Measurements from ENCODE around the gene TRNAU1AP. TPM values are rescaled to one million over a fixed set of nuclear protein-coding genes. Genes with fewer than 3 reads are reported as not detected.
"Not testable (repeated sequence)": the region's sequence is repeated elsewhere in the genome, so short reads cannot be mapped to it uniquely, and the experiment has no call there.

TRNAU1AP gene
- total RNA-seq, 4 donors from 2014 or later = 5.3 to 19.7 (median 12.0) TPM

DNA sequence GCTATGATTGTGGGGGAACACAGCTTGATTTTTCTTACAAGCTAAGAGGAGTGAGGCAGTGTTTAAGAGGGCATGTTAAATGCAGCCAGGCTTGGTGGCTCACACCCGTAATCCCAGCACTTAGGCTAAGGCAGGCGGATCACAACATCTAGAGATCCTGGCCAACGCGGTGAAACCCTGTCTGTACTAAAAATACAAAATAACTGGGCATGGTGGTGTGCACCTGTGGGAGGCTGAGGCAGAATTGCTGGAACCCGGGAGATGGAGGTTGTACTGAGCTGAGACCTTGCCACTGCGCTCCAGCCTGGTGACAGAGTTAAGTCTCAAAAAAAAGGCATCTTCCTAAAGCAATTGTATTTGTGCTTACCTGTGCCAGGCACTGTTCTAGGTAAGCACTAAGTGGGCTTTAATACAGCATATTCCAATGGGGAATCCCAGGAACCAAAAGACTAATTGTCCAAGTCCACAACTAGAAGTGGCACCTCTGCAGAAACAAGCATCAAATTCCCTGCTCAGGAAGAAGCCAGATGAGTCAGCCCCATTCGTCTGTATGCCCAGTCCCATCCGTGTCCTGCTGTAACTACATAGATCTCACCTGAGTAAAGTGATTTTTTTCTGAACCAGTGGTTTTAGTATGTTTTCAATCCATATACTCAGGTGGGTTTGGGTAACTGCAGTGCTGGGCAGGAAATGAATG is 42.5 kb upstream of the TRNAU1AP start:
- peak overlapping the region; percentile 1 to 93 (median 79) for H3K27ac ChIP-seq
- no peak overlapping the region for H3K4me3 ChIP-seq
- H3K36me3 ChIP-seq = peaks cover 0 to 61% of the 10 kb centered on the region in 2 donors
- ATAC-seq = no peak
- H3K9me3 ChIP-seq = no peaks in the 10 kb centered on the region
- peaks cover 49% of the 10 kb centered on the region in 2 donors for H3K4me1 ChIP-seq
- intact Hi-C loops (cut with DNase I; ENCODE audit: low total_unique reads) = loop anchor here (10.0 kb wide), 1 partner anchor 674 kb away; the partner anchor contains the start of gene SRSF4
- no peaks in the 10 kb centered on the region for H3K27me3 ChIP-seq
- no peak for DNase-seq
- in situ Hi-C loops (cut with MboI; ENCODE audit: low sequenced_read_pairs in 4 of 4) = loop anchor here in 3 of 4 donors (10.0 to 25.0 kb wide), 4 partner anchors 94 to 377 kb away; no protein-coding TSS in a partner anchor
- TF ChIP-seq, protein P1, sequence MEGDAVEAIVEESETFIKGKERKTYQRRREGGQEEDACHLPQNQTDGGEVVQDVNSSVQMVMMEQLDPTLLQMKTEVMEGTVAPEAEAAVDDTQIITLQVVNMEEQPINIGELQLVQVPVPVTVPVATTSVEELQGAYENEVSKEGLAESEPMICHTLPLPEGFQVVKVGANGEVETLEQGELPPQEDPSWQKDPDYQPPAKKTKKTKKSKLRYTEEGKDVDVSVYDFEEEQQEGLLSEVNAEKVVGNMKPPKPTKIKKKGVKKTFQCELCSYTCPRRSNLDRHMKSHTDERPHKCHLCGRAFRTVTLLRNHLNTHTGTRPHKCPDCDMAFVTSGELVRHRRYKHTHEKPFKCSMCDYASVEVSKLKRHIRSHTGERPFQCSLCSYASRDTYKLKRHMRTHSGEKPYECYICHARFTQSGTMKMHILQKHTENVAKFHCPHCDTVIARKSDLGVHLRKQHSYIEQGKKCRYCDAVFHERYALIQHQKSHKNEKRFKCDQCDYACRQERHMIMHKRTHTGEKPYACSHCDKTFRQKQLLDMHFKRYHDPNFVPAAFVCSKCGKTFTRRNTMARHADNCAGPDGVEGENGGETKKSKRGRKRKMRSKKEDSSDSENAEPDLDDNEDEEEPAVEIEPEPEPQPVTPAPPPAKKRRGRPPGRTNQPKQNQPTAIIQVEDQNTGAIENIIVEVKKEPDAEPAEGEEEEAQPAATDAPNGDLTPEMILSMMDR (IDR thresholded peaks at IDR 0.05 in 4 of 5, conservative IDR thresholded peaks at IDR 0.05 in 1 of 5) = no peak
- TF ChIP-seq POLR2A (IDR thresholded peaks at IDR 0.05) = no peak

DNA sequence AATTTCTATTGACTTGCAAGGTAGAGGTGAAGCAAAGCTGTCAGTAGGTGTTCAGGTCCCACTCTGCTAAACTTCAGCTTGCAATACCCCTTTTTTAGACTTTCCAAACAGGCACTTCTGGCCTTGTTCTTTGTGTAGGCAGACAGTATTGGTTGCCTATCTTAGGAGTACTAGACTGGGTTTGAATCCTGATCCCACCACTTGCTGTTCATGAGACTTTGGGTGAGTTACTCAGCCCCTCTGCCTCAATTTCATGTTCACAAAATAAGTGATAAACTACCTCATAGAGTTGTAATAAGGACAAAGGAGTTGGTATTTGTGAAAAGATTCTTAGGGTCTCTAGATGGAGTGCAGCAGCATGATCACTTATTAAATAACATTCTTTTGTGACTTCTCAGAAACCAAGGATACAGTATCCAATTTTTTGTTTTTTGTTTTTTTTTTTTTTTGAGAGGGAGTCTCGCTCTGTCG is 41.9 kb upstream of the TRNAU1AP start:
- Histone ChIP-seq H3K9me3 (no peaks in the 10 kb centered on the region), H3K4me3 (no peak overlapping the region), H3K4me1 (peaks cover 48 to 49% of the 10 kb centered on the region in 2 donors), H3K36me3 (peaks cover 0 to 61% of the 10 kb centered on the region in 2 donors), H3K27me3 (no peaks in the 10 kb centered on the region), H3K27ac (peak overlapping the region in 1 of 4 donors; percentile 93)
- ATAC-seq (no peak), DNase-seq (no peak)
- in situ Hi-C loops (cut with MboI; ENCODE audit: low sequenced_read_pairs in 4 of 4) (loop anchor here in 3 of 4 donors (10.0 to 25.0 kb wide), 4 partner anchors 94 to 376 kb away; no protein-coding TSS in a partner anchor), intact Hi-C loops (cut with DNase I; ENCODE audit: low total_unique reads) (loop anchor here (10.0 kb wide), 1 partner anchor 674 kb away; the partner anchor contains the start of gene SRSF4)
- TF ChIP-seq, protein P1 (IDR thresholded peaks at IDR 0.05 in 4 of 5, conservative IDR thresholded peaks at IDR 0.05 in 1 of 5) = no peak
- TF ChIP-seq POLR2A (IDR thresholded peaks at IDR 0.05) = no peak

DNA sequence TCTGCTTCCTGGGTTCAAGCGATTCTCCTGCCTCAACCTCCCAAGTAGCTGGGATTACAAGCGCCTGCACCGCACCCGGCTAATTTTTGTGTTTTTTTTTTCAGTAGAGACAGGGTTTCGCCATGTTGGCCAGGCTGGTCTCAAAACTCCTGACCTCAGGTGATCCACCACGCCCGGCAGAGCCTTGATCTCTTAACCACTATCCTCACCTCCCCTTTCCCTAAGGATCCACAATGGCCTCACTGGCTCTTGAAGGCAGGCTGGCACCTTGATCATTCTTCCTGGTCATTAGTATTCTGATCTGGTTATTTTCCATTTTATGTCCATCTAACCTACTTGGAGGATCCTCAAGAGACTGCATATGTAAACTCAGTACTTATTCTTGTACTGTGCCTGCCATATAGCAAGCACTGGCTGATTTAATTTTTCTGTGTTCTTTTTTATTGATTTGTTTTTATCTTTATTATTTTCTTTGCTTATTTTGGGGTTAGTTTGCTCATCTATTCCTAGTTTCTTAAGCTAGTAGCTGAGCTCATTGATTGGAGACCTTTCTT is 40.8 kb upstream of the TRNAU1AP start:
- Histone ChIP-seq H3K4me3 (no peak overlapping the region), H3K27me3 (no peaks in the 10 kb centered on the region), H3K27ac (no peak overlapping the region), H3K36me3 (peaks cover 0 to 61% of the 10 kb centered on the region in 2 donors), H3K9me3 (no peaks in the 10 kb centered on the region), H3K4me1 (peaks cover 41 to 42% of the 10 kb centered on the region in 2 donors)
- in situ Hi-C loops (cut with MboI; ENCODE audit: low sequenced_read_pairs in 4 of 4) (loop anchor here in 3 of 4 donors (10.0 to 25.0 kb wide), 4 partner anchors 93 to 375 kb away; no protein-coding TSS in a partner anchor), intact Hi-C loops (cut with DNase I; ENCODE audit: low total_unique reads) (loop anchor here (10.0 kb wide), 1 partner anchor 673 kb away; the partner anchor contains the start of gene SRSF4)
- TF ChIP-seq, protein P1 (IDR thresholded peaks at IDR 0.05 in 4 of 5, conservative IDR thresholded peaks at IDR 0.05 in 1 of 5) = no peak
- TF ChIP-seq POLR2A (IDR thresholded peaks at IDR 0.05) = no peak
- ATAC-seq = no peak
- no peak for DNase-seq

DNA sequence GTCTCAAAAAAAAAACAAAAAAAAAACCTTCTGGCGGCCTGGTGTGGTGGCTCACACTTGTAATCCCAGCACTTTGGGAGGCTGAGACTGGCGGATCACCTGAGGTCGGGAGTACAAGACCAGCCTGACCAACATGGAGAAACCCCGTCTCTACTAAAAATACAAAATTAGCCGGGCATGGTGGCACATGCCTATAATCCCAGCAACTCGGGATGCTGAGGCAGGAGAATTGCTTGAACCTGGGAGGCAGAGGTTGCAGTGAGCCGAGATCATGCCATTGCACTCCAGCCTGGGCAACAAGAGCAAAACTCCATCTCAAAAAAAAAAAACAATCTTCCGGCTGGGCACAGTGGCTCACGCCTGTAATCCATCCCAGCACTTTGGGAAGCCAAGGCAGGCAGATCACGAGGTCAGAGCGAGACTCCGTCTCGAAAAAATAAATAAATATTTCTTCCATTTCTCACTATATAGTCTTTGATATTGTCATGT is 38.4 kb upstream of the TRNAU1AP start:
- not testable (repeated sequence) for H3K4me3 ChIP-seq, H3K27me3 ChIP-seq, ATAC-seq, DNase-seq, H3K27ac ChIP-seq, H3K9me3 ChIP-seq
- H3K4me1 ChIP-seq = peaks cover 23 to 31% of the 10 kb centered on the region in 2 donors
- peaks cover 0 to 45% of the 10 kb centered on the region in 2 donors for H3K36me3 ChIP-seq
- intact Hi-C loops (cut with DNase I; ENCODE audit: low total_unique reads) (loop anchor here (10.0 kb wide), 1 partner anchor 670 kb away; the partner anchor contains the start of gene SRSF4), in situ Hi-C loops (cut with MboI; ENCODE audit: low sequenced_read_pairs in 4 of 4) (loop anchor here in 3 of 4 donors (10.0 to 25.0 kb wide), 4 partner anchors 90 to 373 kb away; no protein-coding TSS in a partner anchor)

Data from gastrocnemius medialis (tissue), 4 donors.